ENCODE data around the gene PIANP.
A peak's percentile ranks its signal among the peaks of the same experiment; 100 is the strongest.

Gene PIANP

DNA sequence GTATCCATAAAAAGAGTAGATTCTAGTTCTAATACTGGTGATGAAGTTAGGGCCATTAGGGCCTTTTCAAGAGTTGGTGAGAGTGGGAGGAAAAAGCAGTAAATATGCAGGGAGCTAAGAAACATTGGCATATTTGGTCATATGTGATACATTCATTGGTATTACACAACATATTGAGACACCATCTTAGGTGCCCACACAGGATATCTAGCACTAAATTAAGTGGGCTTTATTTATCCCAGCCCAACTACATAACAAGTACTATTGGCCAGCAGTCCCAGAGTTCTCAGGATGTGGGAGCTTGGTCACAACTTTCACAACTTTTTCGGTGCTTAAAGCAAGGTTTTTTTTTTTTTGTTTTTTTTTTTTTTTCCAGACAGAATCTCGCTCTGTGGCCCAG is 35.7 kb downstream of the PIANP start:
- DNase-seq = no peak

DNA sequence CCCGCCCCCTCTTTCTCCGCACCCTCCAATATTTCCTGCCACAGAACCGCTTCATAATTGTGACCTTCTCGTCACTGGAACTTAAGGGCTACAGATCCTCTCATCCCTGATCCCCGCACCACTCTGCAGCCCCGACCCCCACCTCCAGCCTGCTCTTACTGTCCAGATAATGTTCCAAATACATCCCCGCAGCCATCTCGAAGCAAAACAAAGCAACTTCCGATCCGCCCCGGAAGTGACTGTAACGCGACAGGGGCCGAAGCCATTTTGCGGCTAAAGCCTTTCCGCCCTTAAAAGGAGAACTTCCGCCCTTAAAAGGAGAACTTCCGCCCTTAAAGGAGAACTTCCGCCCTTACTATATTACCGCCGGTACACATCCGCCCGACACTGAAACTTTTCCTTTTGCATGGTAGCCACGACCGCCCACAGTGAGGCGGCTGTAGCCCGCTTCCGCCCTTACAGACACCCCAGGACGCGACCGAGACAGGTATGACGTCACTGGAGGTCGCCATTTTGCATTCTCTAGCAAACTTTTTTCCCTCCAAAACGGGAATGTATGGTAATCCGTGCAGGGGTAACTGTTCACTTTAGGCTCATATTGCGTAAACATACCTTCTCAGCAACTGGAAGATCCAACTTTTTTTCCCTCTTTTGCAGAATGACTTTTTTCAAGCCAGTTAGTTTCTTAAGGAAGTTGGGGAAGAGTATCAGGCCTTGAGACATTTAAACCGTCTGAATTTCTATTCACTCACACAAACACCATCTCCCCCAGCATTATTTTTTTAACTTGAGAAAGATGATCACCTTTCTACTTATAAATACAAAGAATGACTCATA is 37.5 kb downstream of the PIANP start, which contains the start of gene ING4:
Gene ING4, minus strand, starts transcription at position 214 of the 837 bp plus-strand sequence. Its CDS starts 18 bp downstream, at position 196.
- DNase-seq = peak; percentile 94 to 95

DNA sequence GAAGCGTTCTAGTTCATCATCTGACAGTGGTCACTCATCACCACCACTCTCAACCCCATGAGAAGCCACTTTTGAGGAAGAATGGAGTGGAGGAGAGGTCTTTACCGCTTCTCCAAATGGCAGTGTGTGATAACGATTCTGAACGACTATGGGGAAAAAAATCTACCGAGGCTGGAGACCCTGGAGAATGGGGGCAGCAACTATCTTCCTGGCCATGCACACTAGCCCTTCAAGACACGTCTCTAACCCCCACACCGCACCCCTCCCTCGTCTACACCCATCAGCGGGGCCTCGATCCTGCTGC is 38.1 kb downstream of the PIANP start:
- DNase-seq = no peak

DNA sequence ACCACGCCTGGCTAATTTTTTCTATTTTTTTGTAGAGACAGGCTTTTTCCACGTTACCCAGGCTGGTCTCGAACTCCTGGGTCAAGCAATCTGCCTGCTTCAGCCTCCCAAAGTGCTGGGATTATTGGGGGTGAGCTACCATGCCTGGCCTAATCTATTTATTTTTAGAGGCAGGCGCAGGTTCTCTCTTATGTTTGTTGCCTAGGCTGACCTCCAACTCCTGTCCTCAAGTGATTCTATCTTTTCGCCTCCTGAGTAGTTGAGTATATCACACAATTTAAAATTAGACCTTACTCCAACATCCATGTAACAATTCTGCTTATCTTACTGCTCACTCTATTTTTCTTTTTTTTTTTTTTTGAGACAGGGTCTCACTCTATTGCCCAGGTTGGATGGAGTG is 46.6 kb downstream of the PIANP start:
- no peak for DNase-seq

DNA sequence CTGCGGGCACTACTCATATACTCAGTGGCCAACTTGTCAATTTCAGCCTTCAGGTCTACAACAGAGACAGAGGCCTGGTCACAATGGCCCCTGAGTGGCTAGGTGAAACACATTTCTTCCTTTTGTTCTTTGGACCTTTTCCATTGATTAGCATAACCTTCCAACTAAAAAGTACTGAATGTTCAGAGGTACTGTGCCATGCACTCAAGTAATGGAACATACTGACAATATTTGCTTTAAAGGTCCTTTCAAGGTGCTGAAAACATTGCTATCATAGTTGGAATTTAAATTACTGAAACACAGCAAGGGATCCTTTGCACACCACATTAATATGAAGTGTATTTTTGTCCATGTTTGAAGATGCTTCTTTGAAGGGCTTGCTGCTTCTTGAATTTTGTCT is 47.3 kb downstream of the PIANP start:
- no peak for DNase-seq

DNA sequence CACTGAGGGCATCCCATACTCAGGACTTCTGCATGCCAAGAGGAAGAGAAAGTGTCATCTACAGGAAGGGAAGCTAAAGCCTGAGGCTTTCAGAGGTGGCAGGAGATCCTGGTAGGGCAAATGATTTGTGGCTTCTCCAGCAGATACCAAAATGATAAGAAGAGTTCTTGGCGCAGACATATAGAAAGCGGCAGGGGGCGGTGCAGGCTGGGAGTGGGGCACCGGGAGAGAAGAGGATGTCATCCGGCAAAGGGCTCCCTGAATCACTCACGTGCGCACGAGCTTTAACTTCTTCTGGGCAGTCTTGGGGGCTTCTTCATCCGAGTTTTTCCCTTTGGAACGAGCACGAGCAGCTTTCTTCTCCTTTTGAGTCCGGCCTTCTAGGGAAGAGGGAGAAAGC is 48.2 kb downstream of the PIANP start:
- DNase-seq = no peak

DNA sequence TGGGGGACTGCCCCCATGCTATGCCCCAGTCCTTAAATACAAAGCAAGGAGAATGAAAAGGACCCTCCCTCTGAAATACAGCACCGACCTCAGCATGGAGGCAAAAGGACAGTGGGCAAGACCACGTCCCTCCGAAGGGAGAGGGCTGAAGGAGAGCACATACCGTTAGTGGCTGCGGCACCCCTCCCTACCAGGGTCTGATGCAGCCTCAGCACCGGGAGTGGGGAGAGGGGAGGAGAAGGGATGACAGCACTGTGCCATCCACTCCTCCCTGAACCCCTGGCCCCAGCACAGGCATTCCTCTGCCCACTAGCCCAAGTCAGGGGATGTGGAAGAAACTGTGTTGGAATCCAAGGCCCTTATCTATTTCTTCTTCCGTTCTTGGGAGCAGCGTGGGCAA is 49.8 kb downstream of the PIANP start:
- no peak for DNase-seq

DNA sequence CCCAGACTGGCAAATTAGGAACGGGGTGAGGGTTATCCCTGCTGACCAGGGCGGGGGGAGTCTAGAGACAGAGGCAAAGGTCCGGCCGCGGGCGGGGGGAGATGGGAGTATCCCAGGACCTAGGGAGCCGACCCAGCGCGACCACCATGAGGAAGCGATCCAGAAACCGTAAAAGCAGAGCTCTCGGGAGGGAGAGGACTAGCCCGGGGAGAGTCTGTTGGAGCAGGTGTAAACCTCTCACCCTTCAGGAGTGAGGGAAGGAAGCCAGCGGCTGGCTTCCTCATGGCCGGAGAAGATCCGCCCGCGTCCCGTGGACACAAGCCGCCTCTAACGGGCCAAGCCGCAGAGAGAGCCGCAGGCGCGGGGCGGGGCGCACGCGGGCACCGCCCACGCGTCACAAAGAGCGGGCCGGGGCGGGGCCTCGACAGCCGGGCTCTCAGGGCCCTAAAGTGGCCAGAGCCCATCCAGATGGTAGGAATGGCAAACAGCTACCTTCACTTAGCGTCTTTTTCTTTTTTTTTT is 53.5 kb downstream of the PIANP start, which contains the start of gene ACRBP:
Gene ACRBP, minus strand, starts transcription at position 350 of the 522 bp plus-strand sequence. Its CDS starts 66 bp downstream, at position 284.
- DNase-seq = no peak

DNA sequence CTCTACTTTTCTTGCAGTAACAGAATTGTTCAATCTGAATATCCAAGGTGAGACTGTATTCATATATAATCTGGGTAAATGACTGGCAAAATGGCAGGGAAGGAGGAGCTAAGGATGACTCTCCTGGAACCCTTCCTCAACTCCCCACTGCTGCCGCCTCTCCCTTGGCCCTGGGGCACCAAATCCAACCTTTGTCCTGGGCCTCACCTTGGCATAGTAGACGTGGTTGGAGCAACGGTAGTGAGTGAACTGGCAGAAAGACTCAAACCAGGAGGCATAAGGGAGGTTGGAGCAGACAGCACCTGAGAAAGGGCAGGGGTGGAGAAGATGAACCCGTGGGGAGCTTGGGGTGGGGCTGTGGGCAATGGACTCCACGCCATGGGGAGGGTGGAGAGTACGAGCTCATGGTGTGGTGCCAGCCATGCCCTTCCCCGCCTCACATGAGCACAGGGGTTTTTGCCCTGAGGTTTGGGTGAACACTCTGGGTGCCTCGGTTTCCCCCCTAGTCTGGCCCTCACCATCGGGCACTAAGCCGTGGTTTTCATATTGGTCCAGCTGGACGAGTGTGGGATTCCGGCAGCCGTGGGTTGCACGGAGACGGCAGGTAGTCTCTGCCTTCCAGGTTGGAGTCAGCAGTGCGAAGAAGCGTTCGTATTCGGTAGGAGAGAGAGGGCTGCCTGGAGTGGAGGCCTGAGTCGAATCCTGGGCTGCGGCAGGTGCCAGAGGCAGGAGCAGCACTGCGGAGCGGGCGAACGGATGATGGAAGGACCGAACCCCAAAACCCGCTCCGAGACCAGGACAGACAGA is 54.1 kb downstream of the PIANP start:
- DNase-seq = no peak

DNA sequence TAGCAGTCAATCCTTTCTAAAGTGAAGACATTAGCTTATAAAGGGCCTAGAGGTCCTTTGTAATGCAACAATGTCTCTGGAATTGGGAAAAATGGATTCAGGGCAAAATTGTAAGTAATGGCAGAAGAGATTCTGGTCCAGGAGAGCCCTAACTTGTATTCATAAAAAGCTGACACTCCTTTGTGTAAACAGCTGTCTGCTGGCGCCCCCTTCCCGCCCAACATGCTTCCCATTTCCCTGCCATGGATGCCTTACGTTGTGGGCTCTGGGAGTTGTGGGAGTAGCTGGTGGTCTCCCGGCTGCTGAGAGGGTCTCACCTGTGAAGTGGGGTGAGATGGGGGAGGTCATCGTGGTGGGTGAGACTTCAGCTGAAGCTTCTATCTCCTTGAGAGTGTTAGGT is 55.7 kb downstream of the PIANP start:
- no peak for DNase-seq

DNA sequence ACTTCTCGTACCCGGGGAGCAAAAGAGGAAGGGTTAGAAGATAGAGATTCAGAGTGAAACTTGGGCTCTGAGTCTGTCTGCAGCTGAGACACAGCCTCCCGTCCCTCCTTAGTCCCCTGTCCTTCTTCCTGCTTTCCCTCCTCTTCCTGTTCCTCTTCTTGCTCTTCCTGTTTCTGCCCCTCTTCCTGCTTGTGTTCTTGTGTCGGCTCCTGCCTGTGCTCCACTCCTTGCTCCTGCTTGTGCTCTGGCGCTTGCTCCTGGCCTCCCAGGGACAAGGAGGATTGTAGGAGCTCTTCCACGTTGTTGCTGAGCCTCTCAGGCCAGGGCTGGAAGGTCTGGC is 56.4 kb downstream of the PIANP start:
- no peak for DNase-seq
